Peyer's patch (tissue), 4 donors: ENCODE measurements around the gene SPDYE2B. TPM values are rescaled to one million over a fixed set of nuclear protein-coding genes. Genes with fewer than 3 reads are reported as not detected.

Source experiments
- small RNA-seq, 2 donors: library from RNA; depleted of rRNA; stranded (forward); fragments of <200 nt; gene quantifications; one replicate each; pipeline ENCODE3, GENCODE V24; 2016
- total RNA-seq, 4 donors: library from RNA; depleted of rRNA; stranded (reverse); fragments of >200 nt; gene quantifications; one replicate each; pipeline ENCODE4 v1.1.0, GENCODE V29; 2016

The SPDYE2B gene
- total RNA-seq, 4 donors from 2014 or later: not detected

Small RNAs within 50 kb of the gene (small RNA-seq; reads per million reads assigned to genes)
- gene AC105052.3: 0 reads per million in 2 donors
- gene UPK3BL1: 0 reads per million in 2 donors

Other genes with a start within 250 kb of the SPDYE2B start
- 10 to 100 TPM in 1 of 4 donors, 1 to 10 TPM in 3; 2.1 to 39.6 (median 4.2) TPM for gene ORAI2, start 216.7 kb upstream of the SPDYE2B start, total RNA-seq
- 10 to 100 TPM; 10.7 to 40.5 (median 18.7) TPM for gene ALKBH4, start 185.5 kb upstream of the SPDYE2B start, total RNA-seq
- 10 to 100 TPM; 22.6 to 79.2 (median 23.8) TPM for gene LRWD1, start 185.3 kb upstream of the SPDYE2B start, total RNA-seq
- 10 to 100 TPM; 13.2 to 27.9 (median 22.5) TPM for gene POLR2J, start 171.4 kb upstream of the SPDYE2B start, total RNA-seq
- 10 to 100 TPM; 31.3 to 90.8 (median 40.7) TPM for gene RASA4B, start 132.5 kb upstream of the SPDYE2B start, total RNA-seq
- gene UPK3BL2, start 106.6 kb upstream of the SPDYE2B start, total RNA-seq: 10 to 100 TPM; 12.6 to 43.9 (median 26.9) TPM
- not detected for gene SPDYE2, start 99.1 kb upstream of the SPDYE2B start, total RNA-seq
- gene POLR2J3, start 77.7 kb upstream of the SPDYE2B start, total RNA-seq: 10 to 100 TPM; 19.8 to 58.9 (median 51.0) TPM
- 100 to 1,000 TPM in 2 of 4 donors, 10 to 100 TPM in 2; 43.8 to 187 (median 123) TPM for gene RASA4, start 33.6 kb upstream of the SPDYE2B start, total RNA-seq
- gene UPK3BL1, start 7.5 kb upstream of the SPDYE2B start, total RNA-seq: 10 to 100 TPM; 20.7 to 88.3 (median 41.8) TPM
- 10 to 100 TPM in 1 of 4 donors, 1 to 10 TPM in 3; 2.6 to 27.4 (median 5.3) TPM for gene POLR2J2, start 21.3 kb downstream of the SPDYE2B start, total RNA-seq
- 10 to 100 TPM; 14.0 to 28.9 (median 26.9) TPM for gene FAM185A, start 98.7 kb downstream of the SPDYE2B start, total RNA-seq